Body of pancreas (tissue), 4 donors: ENCODE data around the gene GPR141.

Experiments used
- POLR2A ChIP-seq, 3 donors: fragments of 450-650 bp; IDR thresholded peaks; one replicate each; pipeline ENCODE4 v1.6.1; 2016; ENCODE audit warnings: antibody characterized with exemption in 3 of 3, mild to moderate bottlenecking in 2 of 3
- TF ChIP-seq, protein P1 (sequence below), 7 experiments: fragments of 450-650 bp in 4 of 7; fragments of 200-600 bp in 3 of 7; sonication (generic) in 3 of 7; IDR thresholded peaks; one replicate each; pipeline ENCODE4 v1.5.1; 2016 to 2019; ENCODE audit warnings: antibody characterized with exemption in 7 of 7

DNA sequence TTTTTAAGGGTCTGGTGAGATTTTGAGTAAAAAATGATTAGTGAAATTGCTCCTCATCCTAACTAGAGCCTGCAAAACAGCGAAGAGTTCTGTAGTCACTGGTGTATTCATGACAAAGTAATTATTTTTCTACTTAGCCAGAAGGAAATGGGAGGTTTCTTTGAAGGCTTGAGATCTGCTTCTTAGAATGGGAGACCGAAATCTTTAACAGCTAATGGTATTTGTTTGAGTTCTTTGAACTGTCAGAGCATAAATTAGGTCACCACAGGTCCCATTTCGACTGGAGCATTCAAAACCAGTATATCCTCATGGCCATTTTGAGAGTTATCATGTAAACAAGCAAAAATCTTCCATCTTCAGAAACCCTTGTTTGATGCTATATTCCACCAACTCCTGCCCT is 87.8 kb downstream of the GPR141 start:
- TF ChIP-seq, protein P1, sequence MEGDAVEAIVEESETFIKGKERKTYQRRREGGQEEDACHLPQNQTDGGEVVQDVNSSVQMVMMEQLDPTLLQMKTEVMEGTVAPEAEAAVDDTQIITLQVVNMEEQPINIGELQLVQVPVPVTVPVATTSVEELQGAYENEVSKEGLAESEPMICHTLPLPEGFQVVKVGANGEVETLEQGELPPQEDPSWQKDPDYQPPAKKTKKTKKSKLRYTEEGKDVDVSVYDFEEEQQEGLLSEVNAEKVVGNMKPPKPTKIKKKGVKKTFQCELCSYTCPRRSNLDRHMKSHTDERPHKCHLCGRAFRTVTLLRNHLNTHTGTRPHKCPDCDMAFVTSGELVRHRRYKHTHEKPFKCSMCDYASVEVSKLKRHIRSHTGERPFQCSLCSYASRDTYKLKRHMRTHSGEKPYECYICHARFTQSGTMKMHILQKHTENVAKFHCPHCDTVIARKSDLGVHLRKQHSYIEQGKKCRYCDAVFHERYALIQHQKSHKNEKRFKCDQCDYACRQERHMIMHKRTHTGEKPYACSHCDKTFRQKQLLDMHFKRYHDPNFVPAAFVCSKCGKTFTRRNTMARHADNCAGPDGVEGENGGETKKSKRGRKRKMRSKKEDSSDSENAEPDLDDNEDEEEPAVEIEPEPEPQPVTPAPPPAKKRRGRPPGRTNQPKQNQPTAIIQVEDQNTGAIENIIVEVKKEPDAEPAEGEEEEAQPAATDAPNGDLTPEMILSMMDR (IDR thresholded peaks at IDR 0.05): no peak
- no peak for TF ChIP-seq POLR2A (IDR thresholded peaks at IDR 0.05)
